Erythroblast (primary cell): ENCODE results near the gene LMAN2L.

Experiments
- GATA1 ChIP-seq: IDR thresholded peaks from 2 replicates; pipeline ENCODE4 v1.6.1; 2011; ENCODE audit warnings: low read depth, mild to moderate bottlenecking, control low read depth, low read length, moderate library complexity
- POLR2A ChIP-seq: IDR thresholded peaks from 2 replicates; pipeline ENCODE4 v1.6.1; 2011; ENCODE audit warnings: mild to moderate bottlenecking, low read length

- no peak for TF ChIP-seq POLR2A
- TF ChIP-seq GATA1, result no peak
Observed at GRCh38 chr2:96710985-96711384, 28.9 kb downstream of the LMAN2L start.
